K562 (cell line): ENCODE data around the gene MYO1B. TPM values are rescaled to one million over a fixed set of nuclear protein-coding genes. Genes with fewer than 3 reads are reported as not detected.

Experiments
- ATAC-seq: fragments of 200-7000 bp; cut with Tn5 transposase; 3 replicates; pipeline ENCODE4 v1.9.1; 2020; ENCODE audit warnings: moderate library complexity
- BruUV-seq: library from RNA; stranded (reverse); fragments of 400-500 nt; replicated peaks from 2 replicates; lab custom pipeline; 2021; lab: Mats Ljungman, UMichigan
- CTCF ChIA-PET: fragments of 300-600 bp; formaldehyde crosslinking; extraction: SDS; loops from one replicate; lab custom pipeline; 2021; ENCODE audit warnings: low intra/inter-chr PET ratio; lab: Yijun Ruan, JAX
- POLR2A ChIA-PET: fragments of 300-600, 350-650 bp; sonication (Branson Sonifier 250); formaldehyde crosslinking; extraction: SDS; loops from one replicate; lab custom pipeline; 2021; ENCODE audit warnings: antibody characterized with exemption, inconsistent platforms; lab: Yijun Ruan, JAX
- DNase-seq, 4 experiments: peaks; one replicate each; pipeline versions ENCODE4 v3.0.0 to v3.0.0-alpha.2; 2011 to 2018; ENCODE audit warnings: low spot score in 3 of 4, mixed read lengths in 3 of 4; ENCODE audit errors: extremely low read depth in 1 of 4
- FAIRE-seq: peaks from 2 replicates; lab custom pipeline; 2011; peaks lifted over from hg19 to GRCh38; lab: Jason Lieb, UNC
- H2AFZ ChIP-seq: 2 replicates; pipeline ENCODE4 v1.6.0; 2011; ENCODE audit warnings: low read depth, low read length, control low read depth, inconsistent platforms
- H3K27ac ChIP-seq: fragments of 200-600 bp; 3 replicates; pipeline ENCODE4 v1.8.0; 2011; ENCODE audit warnings: low read depth, mild to moderate bottlenecking, control low read depth, inconsistent platforms, low read length, moderate library complexity, mixed read lengths; ENCODE audit errors: extremely low read depth
- H3K27me3 ChIP-seq, 2 experiments: fragments of 300-600 bp in 1 of 2; 2 replicates in 1 of 2; 3 replicates in 1 of 2; pipeline versions ENCODE4 v1.6.0 to v1.8.0; 2011; ENCODE audit warnings: inconsistent platforms in 2 of 2, low read length in 2 of 2, mild to moderate bottlenecking in 1 of 2, mixed read lengths in 1 of 2, moderate library complexity in 1 of 2; ENCODE audit not compliant: control insufficient read depth in 2 of 2, insufficient read depth in 2 of 2
- H3K36me3 ChIP-seq: fragments of 300-600 bp; 3 replicates; pipeline ENCODE4 v1.8.0; 2011; ENCODE audit warnings: mild to moderate bottlenecking, low read length, inconsistent platforms; ENCODE audit not compliant: control insufficient read depth, insufficient read depth
- H3K4me1 ChIP-seq, 2 experiments: fragments of 200-600 bp in 1 of 2; replicated peaks in 1 of 2; 2 replicates in 1 of 2; 3 replicates in 1 of 2; pipeline versions ENCODE4 v1.5.1 to v1.8.0; 2011; ENCODE audit warnings: inconsistent platforms in 2 of 2, low read length in 2 of 2, mild to moderate bottlenecking in 1 of 2, mixed read lengths in 1 of 2, moderate library complexity in 1 of 2; ENCODE audit not compliant: control insufficient read depth in 2 of 2, insufficient read depth in 2 of 2
- H3K4me2 ChIP-seq: 2 replicates; pipeline ENCODE4 v1.6.1; 2011; ENCODE audit warnings: low read length, control low read depth, inconsistent platforms, mixed read lengths; ENCODE audit not compliant: insufficient read depth
- H3K4me3 ChIP-seq: fragments of 200-600 bp; sonication (generic), shearing (Covaris generic); 2 replicates; pipeline ENCODE4 v1.5.1; 2016; ENCODE audit warnings: control low read depth, inconsistent platforms
- H3K79me2 ChIP-seq: fragments of 200-600 bp; 3 replicates; pipeline ENCODE4 v1.8.0; 2011; ENCODE audit warnings: low read length, inconsistent platforms; ENCODE audit not compliant: control insufficient read depth, insufficient read depth
- H3K9ac ChIP-seq, 2 experiments: 2 replicates each; pipeline versions ENCODE4 v1.6.0 to v1.6.1; 2011; ENCODE audit warnings: low read depth in 2 of 2, low read length in 2 of 2, control low read depth in 1 of 2, inconsistent platforms in 1 of 2, mild to moderate bottlenecking in 1 of 2, mixed read lengths in 1 of 2; ENCODE audit not compliant: insufficient read depth in 1 of 2
- H3K9me1 ChIP-seq: one replicate; pipeline ENCODE4 v1.6.0; 2011; ENCODE audit warnings: inconsistent platforms, mild to moderate bottlenecking, low read length, moderate library complexity; ENCODE audit not compliant: control insufficient read depth, insufficient read depth
- H3K9me3 ChIP-seq: replicated peaks from 2 replicates; pipeline ENCODE4 v1.5.1; 2011; ENCODE audit warnings: low read depth, low read length, inconsistent platforms; ENCODE audit not compliant: control insufficient read depth, insufficient read depth
- H4K20me1 ChIP-seq: replicated peaks from 2 replicates; pipeline ENCODE4 v1.6.1; 2011; ENCODE audit warnings: low read length, inconsistent platforms, mixed read lengths; ENCODE audit not compliant: control insufficient read depth, insufficient read depth
- ASH1L ChIP-seq: fragments of 450-650 bp; IDR thresholded peaks from 2 replicates; pipeline ENCODE4 v1.6.1; 2018; ENCODE audit warnings: borderline replicate concordance, mild to moderate bottlenecking, low read depth; ENCODE audit not compliant: partially characterized antibody
- E4F1 ChIP-seq: fragments of 250-450 bp; sonication (Bioruptor Pico); IDR thresholded peaks from 2 replicates; pipeline ENCODE4 v1.5.0; 2021; ENCODE audit warnings: mild to moderate bottlenecking, borderline replicate concordance
- ELK1 ChIP-seq: sonication (generic); formaldehyde crosslinking; IDR thresholded peaks from 2 replicates; pipeline ENCODE4 v1.8.1; 2022; ENCODE audit warnings: missing genetic modification reagents
- ESRRA ChIP-seq: fragments of 450-650 bp; IDR thresholded peaks from 2 replicates; pipeline ENCODE4 v1.6.1; 2014; ENCODE audit warnings: low read depth, mild to moderate bottlenecking, moderate library complexity, borderline replicate concordance
- HIVEP1 ChIP-seq: fragments of 250-450 bp; sonication (Bioruptor Pico); IDR thresholded peaks from 2 replicates; pipeline ENCODE4 v1.4.0; 2020; ENCODE audit warnings: mild to moderate bottlenecking
- HNRNPUL1 ChIP-seq: fragments of 200-400 bp; formaldehyde crosslinking; IDR thresholded peaks from 2 replicates; pipeline ENCODE4 v1.6.1; 2017; ENCODE audit warnings: low read length
- POLR2AphosphoS2 ChIP-seq: IDR thresholded peaks from 2 replicates; pipeline ENCODE4 v1.6.1; 2012; ENCODE audit warnings: low read length, improper control_type of control experiment
- RNF2 ChIP-seq: sonication (generic); IDR thresholded peaks from 2 replicates; pipeline ENCODE4 v1.6.1; 2016
- TAF15 ChIP-seq: fragments of 200-400 bp; formaldehyde crosslinking; IDR thresholded peaks from 2 replicates; pipeline ENCODE4 v1.6.1; 2017; ENCODE audit warnings: mild to moderate bottlenecking, low read depth, low read length, moderate library complexity
- TFE3 ChIP-seq: fragments of 450-650 bp; formaldehyde crosslinking; IDR thresholded peaks from 2 replicates; pipeline ENCODE4 v1.4.0; 2020; ENCODE audit warnings: mild to moderate bottlenecking, mixed read lengths
- XRCC5 ChIP-seq: fragments of 200-400 bp; formaldehyde crosslinking; IDR thresholded peaks from 2 replicates; pipeline ENCODE4 v1.6.1; 2017; ENCODE audit warnings: low read depth, mild to moderate bottlenecking, low read length
- ZNF280B ChIP-seq: fragments of 250-450 bp; sonication (Bioruptor Pico); IDR thresholded peaks from 2 replicates; pipeline ENCODE4 v1.5.1; 2021; ENCODE audit warnings: mild to moderate bottlenecking
- ZNF79 ChIP-seq: fragments of 250-450 bp; sonication (Bioruptor Pico); IDR thresholded peaks from 2 replicates; pipeline ENCODE4 v1.4.0; 2020; ENCODE audit warnings: low read depth, mild to moderate bottlenecking, moderate library complexity
- whole genome bisulfite sequencing: fragments of 100-300 bp; shearing (Covaris generic); methylation state at CpG from one replicate; pipeline ENCODE4 v1.1.6; 2016; ENCODE audit warnings: low coverage, mixed read lengths; ENCODE audit not compliant: insufficient coverage; ENCODE audit errors: missing lambda C conversion rate; 5-methylcytosine and 5-hydroxymethylcytosine counted together
- in situ Hi-C: fragments of 300-500 bp; cut with MboI; formaldehyde crosslinking; loops from 4 replicates; pipeline ENCODE4 v1.15.0; 2018; ENCODE audit warnings: inconsistent platforms, mixed read lengths
- intact Hi-C: fragments of 100-400 bp; cut with micrococcal nuclease; formaldehyde crosslinking; loops from 2 replicates; pipeline ENCODE4 v1.14.2; 2022
- polyA plus RNA-seq, 8 experiments: library from polyadenylated mRNA; depleted of rRNA in 4 of 8; stranded (reverse) in 5 of 8; unstranded in 3 of 8; fragments of >200 nt; fragmentation: Nextera tagmentation in 2 of 8; fragmentation: Illumina TruSeq in 1 of 8; extraction: Ambion mirVana in 2 of 8; extraction: Trizol in 1 of 8; gene quantifications; 2 replicates each; pipeline versions ENCODE4 v1.2.1 to v1.2.3, GENCODE V29; 2011 to 2014; ENCODE audit warnings: inconsistent platforms in 1 of 8, missing spikeins in 1 of 8
- total RNA-seq, 7 experiments: library from RNA; depleted of rRNA in 6 of 7; stranded (reverse); fragments of >200 nt in 6 of 7; fragmentation: Illumina TruSeq in 2 of 7; extraction: Trizol in 2 of 7; gene quantifications; 2 replicates each; pipeline versions ENCODE4 v1.2.1 to v1.2.3, GENCODE V29; 2011 to 2021; ENCODE audit warnings: low replicate concordance in 1 of 7

Gene MYO1B
- total and polyA plus RNA-seq, 9 of the 15 experiments (the other 6 are each of a cell fraction or from before 2014, with no cell fraction given) = 0.04 to 0.33 (median 0.20) TPM; not detected in 5

- TF ChIP-seq ELK1 (CRISPR knock-in tag) (no peak), ASH1L (no peak), HNRNPUL1 (no peak), HIVEP1 (CRISPR knock-in tag) (no peak)
- TF ChIP-seq, all 486 proteins: peak for 0
These were observed 20.1 kb upstream of the MYO1B start (continued) for GRCh38 chr2:191225126-191225525.

GRCh38 chr2:191225690-191226089, 19.5 kb upstream of the MYO1B start:
- DNase-seq (no peak), ATAC-seq (no peak), FAIRE-seq (no peak)
- ChIA-PET POLR2A (interaction anchor here (1.2 kb wide), 1 partner anchor 204 kb away, joined by 3 read pairs; no protein-coding TSS in a partner anchor), CTCF (no interaction called here)
- no peak overlapping the region for H2AFZ ChIP-seq
- H3K79me2 ChIP-seq = no peaks in the 10 kb centered on the region
- H3K36me3 ChIP-seq = no peaks in the 10 kb centered on the region
- H3K27ac ChIP-seq = no peak overlapping the region
- no TSS peak for BruUV-seq
- 0% methylated on average over 1 of the region's 1 CpG for WGBS
- no peaks in the 10 kb centered on the region for H3K9me1 ChIP-seq
- no peak overlapping the region for H3K4me3 ChIP-seq
- no peaks in the 10 kb centered on the region for H4K20me1 ChIP-seq
- H3K9ac ChIP-seq = no peak overlapping the region
- H3K27me3 ChIP-seq = no peaks in the 10 kb centered on the region
- intact Hi-C loops = no loop called here
- no peak overlapping the region for H3K4me2 ChIP-seq
- no peaks in the 10 kb centered on the region for H3K4me1 ChIP-seq
- H3K9me3 ChIP-seq = no peaks in the 10 kb centered on the region
- in situ Hi-C loops = no loop called here
- TF ChIP-seq E4F1 (CRISPR knock-in tag) = no peak
- TF ChIP-seq TFE3 (CRISPR knock-in tag) = no peak
- TF ChIP-seq XRCC5 = no peak
- no peak for TF ChIP-seq TAF15
- no peak for TF ChIP-seq ZNF79 (CRISPR knock-in tag)
- TF ChIP-seq ESRRA = no peak
- TF ChIP-seq ZNF280B = no peak
- no peak for TF ChIP-seq RNF2
- TF ChIP-seq POLR2AphosphoS2 = no peak
